GM04503 (cell line): ENCODE data around the gene GADD45B.
A peak's percentile ranks its signal among the peaks of the same experiment; 100 is the strongest.

Source experiments
- DNase-seq: peaks from one replicate; pipeline ENCODE4 v3.0.0-alpha.2; 2012; ENCODE audit warnings: low read depth

The GADD45B gene

GRCh38 chr19:2475702-2476450 is at the start of gene GADD45B:
Gene GADD45B (plus strand): TSS chr19:2476127. CDS start chr19:2476359, 232 bp downstream.
- peak; percentile 88 for DNase-seq

- no peak for DNase-seq
Observed at GRCh38 chr19:2426611-2427428, 49.1 kb upstream of the GADD45B start.

GRCh38 chr19:2427429-2428320 is 48.3 kb upstream of the GADD45B start, which contains the start of gene TIMM13:
Gene TIMM13 (minus strand): TSS chr19:2427586. CDS start chr19:2427533, 53 bp downstream.
- peak; percentile 67 for DNase-seq

GRCh38 chr19:2428321-2428690 is 47.6 kb upstream of the GADD45B start:
- no peak for DNase-seq

- DNase-seq, result no peak
Observed at GRCh38 chr19:2428756-2429711, 46.9 kb upstream of the GADD45B start.

- no peak for DNase-seq
Observed at GRCh38 chr19:2429917-2430535, 45.9 kb upstream of the GADD45B start.

- DNase-seq, result no peak
Observed at GRCh38 chr19:2431318-2432055, 44.4 kb upstream of the GADD45B start.

- DNase-seq, result no peak
Observed at GRCh38 chr19:2432131-2432848, 43.6 kb upstream of the GADD45B start.

GRCh38 chr19:2433854-2434253 is 42.1 kb upstream of the GADD45B start:
- DNase-seq, result no peak

GRCh38 chr19:2434267-2434666 is 41.7 kb upstream of the GADD45B start:
- DNase-seq, result no peak

- no peak for DNase-seq
Observed at GRCh38 chr19:2434721-2435265, 41.1 kb upstream of the GADD45B start.

GRCh38 chr19:2436384-2436783 is 39.5 kb upstream of the GADD45B start:
- no peak for DNase-seq

- no peak for DNase-seq
Observed at GRCh38 chr19:2436926-2437325, 39.0 kb upstream of the GADD45B start.

GRCh38 chr19:2438178-2438577 is 37.7 kb upstream of the GADD45B start:
- no peak for DNase-seq

GRCh38 chr19:2440515-2440914 is 35.4 kb upstream of the GADD45B start:
- DNase-seq, result no peak

- no peak for DNase-seq
Observed at GRCh38 chr19:2441096-2441752, 34.7 kb upstream of the GADD45B start.

GRCh38 chr19:2443116-2443784 is 32.7 kb upstream of the GADD45B start:
- DNase-seq, result no peak

- DNase-seq, result no peak
Observed at GRCh38 chr19:2443785-2444182, 32.1 kb upstream of the GADD45B start.
